Activated B cell treated with CpG ODN at 0.5 μM for 24 hours (primary cell): ENCODE results near the gene ALKAL2. TPM values are rescaled to one million over a fixed set of nuclear protein-coding genes. Genes with fewer than 3 reads are reported as not detected.

Source experiments
- ATAC-seq: fragments of 200-7000 bp; cut with Tn5 transposase; one replicate; pipeline ENCODE4 v1.10.0; 2021; ENCODE audit warnings: low read depth, mild to moderate bottlenecking, moderate library complexity
- CTCF ChIA-PET: fragments of 350-600 bp; sonication (Branson Sonifier 250); formaldehyde crosslinking; loops from one replicate; lab custom pipeline; 2021; ENCODE audit warnings: antibody characterized with exemption; lab: Charles Lee
- POLR2A ChIA-PET: fragments of 350-600 bp; sonication (Branson Sonifier 250); formaldehyde crosslinking; loops from one replicate; lab custom pipeline; 2021; ENCODE audit warnings: antibody characterized with exemption; lab: Charles Lee
- DNase-seq: peaks from one replicate; pipeline ENCODE4 v3.0.0; 2022
- H3K27ac Mint-ChIP-seq: one replicate; pipeline ENCODE4 v1.8.0; 2020; ENCODE audit warnings: mixed read lengths
- H3K27me3 Mint-ChIP-seq: one replicate; pipeline ENCODE4 v1.8.0; 2021; ENCODE audit warnings: mixed read lengths
- H3K36me3 Mint-ChIP-seq: one replicate; pipeline ENCODE4 v1.8.0; 2021; ENCODE audit warnings: low read depth, mixed read lengths
- H3K4me1 Mint-ChIP-seq: one replicate; pipeline ENCODE4 v1.8.0; 2021; ENCODE audit warnings: mixed read lengths
- H3K4me3 Mint-ChIP-seq: one replicate; pipeline ENCODE4 v1.8.0; 2020; ENCODE audit warnings: mild to moderate bottlenecking, mixed read lengths
- H3K9me3 Mint-ChIP-seq: one replicate; pipeline ENCODE4 v1.8.0; 2020; ENCODE audit warnings: mixed read lengths
- CTCF ChIP-seq: fragments of 200-600 bp; IDR thresholded peaks from one replicate; pipeline ENCODE4 v1.8.0; 2022; ENCODE audit warnings: antibody characterized with exemption, mild to moderate bottlenecking
- intact Hi-C: fragments of 100-400 bp; cut with micrococcal nuclease; formaldehyde crosslinking; loops from one replicate; pipeline ENCODE4 v1.15.1; 2024
- total RNA-seq: library from RNA; stranded (reverse); gene quantifications from 2 replicates; pipeline ENCODE4 v1.2.3, GENCODE V29; 2022

The ALKAL2 gene
- total RNA-seq, 1 donor from 2014 or later: not detected

- Mint-ChIP-seq H3K36me3 (peaks cover 16% of the 10 kb centered on the region), H3K4me3 (no peak overlapping the region), H3K27me3 (no peaks in the 10 kb centered on the region), H3K9me3 (peaks cover 2% of the 10 kb centered on the region), H3K4me1 (no peaks in the 10 kb centered on the region), H3K27ac (no peak overlapping the region)
- ChIA-PET CTCF (no interaction called here), POLR2A (no interaction called here)
- TF ChIP-seq CTCF: no peak
- intact Hi-C loops: no loop called here
- DNase-seq (no peak), ATAC-seq (no peak)
Measured at GRCh38 chr2:257429-257828, 30.5 kb downstream of the ALKAL2 start.

DNA sequence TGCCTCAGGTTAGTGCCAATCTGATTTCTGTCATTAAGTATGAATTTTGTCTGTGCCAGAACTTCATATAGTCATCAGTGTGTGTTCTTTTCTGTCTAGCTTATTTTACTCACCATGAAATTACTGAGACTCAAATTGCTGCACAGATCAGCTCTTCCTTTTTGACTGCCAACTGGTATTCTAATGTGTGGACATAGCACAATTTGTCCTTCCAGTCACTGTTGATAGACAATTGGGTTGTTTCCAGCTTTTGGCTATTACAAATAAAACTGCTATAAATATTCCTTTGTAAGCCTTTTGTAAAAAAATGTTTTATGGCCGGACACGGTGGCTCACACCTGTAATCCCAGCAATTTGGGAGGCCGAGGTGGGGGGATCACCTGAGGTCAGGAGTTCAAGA, 31.8 kb downstream of the ALKAL2 start:
- DNase-seq: no peak
- no peak overlapping the region for H3K27ac Mint-ChIP-seq
- peaks cover 22% of the 10 kb centered on the region for H3K36me3 Mint-ChIP-seq
- H3K27me3 Mint-ChIP-seq: no peaks in the 10 kb centered on the region
- intact Hi-C loops: no loop called here
- no peaks in the 10 kb centered on the region for H3K4me1 Mint-ChIP-seq
- peaks cover 2% of the 10 kb centered on the region for H3K9me3 Mint-ChIP-seq
- no peak for ATAC-seq
- no peak for TF ChIP-seq CTCF
- H3K4me3 Mint-ChIP-seq: no peak overlapping the region
- ChIA-PET POLR2A (no interaction called here), CTCF (no interaction called here)

DNA sequence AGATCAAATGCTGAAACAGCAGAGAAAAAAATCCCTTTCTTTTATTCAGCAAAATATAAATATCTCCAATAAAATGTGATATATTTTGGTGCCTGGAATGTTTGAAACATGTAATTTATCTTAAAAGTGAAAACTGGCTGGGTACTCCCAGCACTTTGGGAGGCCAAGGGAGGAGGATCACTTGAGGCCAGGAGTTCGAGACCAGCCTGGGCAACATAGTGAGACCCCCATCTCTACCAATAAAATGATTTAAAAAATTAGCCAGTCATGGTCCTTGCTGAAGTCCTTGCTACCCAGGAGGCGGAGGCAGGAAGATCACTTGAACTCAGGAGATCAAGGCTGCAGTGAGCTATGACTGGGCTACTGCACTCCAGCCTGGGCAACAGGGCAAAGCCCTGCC, 32.7 kb downstream of the ALKAL2 start:
- Mint-ChIP-seq H3K36me3 (peaks cover 17% of the 10 kb centered on the region), H3K27me3 (no peaks in the 10 kb centered on the region), H3K4me1 (no peaks in the 10 kb centered on the region), H3K9me3 (peaks cover 2% of the 10 kb centered on the region), H3K27ac (no peak overlapping the region), H3K4me3 (no peak overlapping the region)
- ATAC-seq: no peak
- DNase-seq: no peak
- ChIA-PET CTCF (interaction anchor here (0.6 kb wide), 1 partner anchor 11 kb away, joined by 4 read pairs; no protein-coding TSS in a partner anchor), POLR2A (no interaction called here)
- no peak for TF ChIP-seq CTCF
- intact Hi-C loops: no loop called here

GRCh38 chr2:254241-254640, 33.6 kb downstream of the ALKAL2 start:
- Mint-ChIP-seq H3K4me1 (no peaks in the 10 kb centered on the region), H3K9me3 (peaks cover 2% of the 10 kb centered on the region), H3K27ac (no peak overlapping the region), H3K27me3 (no peaks in the 10 kb centered on the region), H3K36me3 (peaks cover 21% of the 10 kb centered on the region), H3K4me3 (no peak overlapping the region)
- ChIA-PET POLR2A (no interaction called here), CTCF (no interaction called here)
- ATAC-seq (no peak), DNase-seq (no peak)
- intact Hi-C loops: no loop called here
- TF ChIP-seq CTCF: no peak

- intact Hi-C loops: no loop called here
- peaks cover 20% of the 10 kb centered on the region for H3K36me3 Mint-ChIP-seq
- POLR2A ChIA-PET: no interaction called here
- peaks cover under 1% of the 10 kb centered on the region for H3K9me3 Mint-ChIP-seq
- CTCF ChIA-PET: no interaction called here
- TF ChIP-seq CTCF: no peak
- H3K27me3 Mint-ChIP-seq: no peaks in the 10 kb centered on the region
- ATAC-seq: no peak
- H3K4me3 Mint-ChIP-seq: no peak overlapping the region
- H3K27ac Mint-ChIP-seq: no peak overlapping the region
- H3K4me1 Mint-ChIP-seq: no peaks in the 10 kb centered on the region
- DNase-seq: no peak
Measured at GRCh38 chr2:253202-253638, 34.7 kb downstream of the ALKAL2 start.
